ENCODE results near the gene CXCR5.

CXCR5 gene

GRCh38 chr11:118913411-118914125, 29.9 kb downstream of the CXCR5 start:
- TF ChIP-seq, protein P1, sequence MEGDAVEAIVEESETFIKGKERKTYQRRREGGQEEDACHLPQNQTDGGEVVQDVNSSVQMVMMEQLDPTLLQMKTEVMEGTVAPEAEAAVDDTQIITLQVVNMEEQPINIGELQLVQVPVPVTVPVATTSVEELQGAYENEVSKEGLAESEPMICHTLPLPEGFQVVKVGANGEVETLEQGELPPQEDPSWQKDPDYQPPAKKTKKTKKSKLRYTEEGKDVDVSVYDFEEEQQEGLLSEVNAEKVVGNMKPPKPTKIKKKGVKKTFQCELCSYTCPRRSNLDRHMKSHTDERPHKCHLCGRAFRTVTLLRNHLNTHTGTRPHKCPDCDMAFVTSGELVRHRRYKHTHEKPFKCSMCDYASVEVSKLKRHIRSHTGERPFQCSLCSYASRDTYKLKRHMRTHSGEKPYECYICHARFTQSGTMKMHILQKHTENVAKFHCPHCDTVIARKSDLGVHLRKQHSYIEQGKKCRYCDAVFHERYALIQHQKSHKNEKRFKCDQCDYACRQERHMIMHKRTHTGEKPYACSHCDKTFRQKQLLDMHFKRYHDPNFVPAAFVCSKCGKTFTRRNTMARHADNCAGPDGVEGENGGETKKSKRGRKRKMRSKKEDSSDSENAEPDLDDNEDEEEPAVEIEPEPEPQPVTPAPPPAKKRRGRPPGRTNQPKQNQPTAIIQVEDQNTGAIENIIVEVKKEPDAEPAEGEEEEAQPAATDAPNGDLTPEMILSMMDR (IDR thresholded peaks at IDR 0.05; ENCODE audit: control insufficient read depth, extremely low read depth, insufficient read depth), result no peak
- no peak overlapping the region for H3K4me3 ChIP-seq (ENCODE audit: low read depth, low read length)
- DNase-seq (ENCODE audit: low read depth), result no peak

- DNase-seq (ENCODE audit: low read depth), result no peak
- TF ChIP-seq, protein P1 (IDR thresholded peaks at IDR 0.05; ENCODE audit: control insufficient read depth, extremely low read depth, insufficient read depth), result no peak
- H3K4me3 ChIP-seq (ENCODE audit: low read depth, low read length), result no peak overlapping the region
Measured at GRCh38 chr11:118914178-118914918, 30.7 kb downstream of the CXCR5 start.

DNA sequence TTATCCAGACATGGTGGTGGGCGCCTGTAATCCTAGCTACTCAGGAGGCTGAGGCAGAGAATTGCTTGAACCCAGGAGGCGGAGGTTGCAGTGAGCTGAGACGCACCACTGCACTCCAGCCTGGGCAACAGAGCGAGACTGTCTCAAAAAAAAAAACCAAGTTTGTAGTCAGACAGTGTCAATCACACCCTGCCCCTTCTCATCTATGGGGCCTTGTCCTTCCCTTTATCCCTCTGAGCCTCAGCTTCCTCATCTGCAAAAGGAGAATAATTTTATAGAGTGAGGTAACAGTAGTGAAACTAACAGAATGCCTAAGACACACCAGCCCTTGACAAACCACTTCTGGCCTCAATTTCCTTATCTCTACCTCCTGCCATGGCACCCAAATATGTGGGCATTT, 31.3 kb downstream of the CXCR5 start:
- no peak for DNase-seq (ENCODE audit: low read depth)
- TF ChIP-seq, protein P1 (IDR thresholded peaks at IDR 0.05; ENCODE audit: control insufficient read depth, extremely low read depth, insufficient read depth), result no peak
- no peak overlapping the region for H3K4me3 ChIP-seq (ENCODE audit: low read depth, low read length)

GRCh38 chr11:118915396-118915795, 31.7 kb downstream of the CXCR5 start:
- TF ChIP-seq, protein P1 (IDR thresholded peaks at IDR 0.05; ENCODE audit: control insufficient read depth, extremely low read depth, insufficient read depth), result no peak
- DNase-seq (ENCODE audit: low read depth), result no peak
- no peak overlapping the region for H3K4me3 ChIP-seq (ENCODE audit: low read depth, low read length)

- TF ChIP-seq, protein P1 (IDR thresholded peaks at IDR 0.05; ENCODE audit: control insufficient read depth, extremely low read depth, insufficient read depth), result no peak
- H3K4me3 ChIP-seq (ENCODE audit: low read depth, low read length), result peak overlapping the region; percentile 35
- DNase-seq (ENCODE audit: low read depth), result no peak
Measured at GRCh38 chr11:118915941-118916841, 32.5 kb downstream of the CXCR5 start.

DNA sequence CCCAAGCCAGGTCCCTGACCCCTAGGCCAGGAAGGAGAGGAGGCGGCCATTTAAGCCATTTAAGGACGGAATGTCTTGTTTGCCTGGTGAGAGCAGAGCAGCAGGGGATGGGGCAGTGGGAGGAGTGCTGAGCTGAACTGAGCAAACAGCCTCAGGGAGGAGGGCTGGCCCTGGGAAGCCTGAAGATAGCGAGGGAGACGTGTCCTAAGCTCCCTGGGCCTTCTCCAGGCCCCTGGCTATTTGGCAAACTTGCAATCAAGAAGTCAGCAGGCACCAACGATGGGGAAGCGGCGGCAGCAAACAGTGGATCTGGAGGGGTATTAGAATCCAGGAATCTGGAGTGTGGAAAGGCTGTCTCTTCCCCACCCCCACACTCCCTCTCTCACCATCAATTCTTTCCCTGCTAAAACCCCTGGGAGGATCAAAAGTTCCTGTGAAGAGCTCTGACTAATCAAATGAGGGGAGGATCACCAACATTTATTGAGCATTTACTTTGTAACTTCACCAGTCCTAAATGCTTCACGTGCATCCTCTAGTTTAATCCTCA, 33.2 kb downstream of the CXCR5 start:
- peak overlapping the region; percentile 38 for H3K4me3 ChIP-seq (ENCODE audit: low read depth, low read length)
- TF ChIP-seq, protein P1 (IDR thresholded peaks at IDR 0.05; ENCODE audit: control insufficient read depth, extremely low read depth, insufficient read depth), result no peak
- peak; percentile 99 for DNase-seq (ENCODE audit: low read depth)
